HFF-Myc (cell line): ENCODE data around the gene SYN1.
A peak's percentile ranks its signal among the peaks of the same experiment; 100 is the strongest.
"Not testable (repeated sequence)": the region's sequence is repeated elsewhere in the genome, so short reads cannot be mapped to it uniquely, and the experiment has no call there.

Experiments used
- DNase-seq: peaks from one replicate; pipeline ENCODE4 v3.0.0-alpha.2; 2011; ENCODE audit warnings: low read depth; ENCODE audit errors: extremely low read depth
- H3K4me3 ChIP-seq: replicated peaks from 2 replicates; pipeline ENCODE4 v1.5.1; 2011; ENCODE audit warnings: low read depth, mild to moderate bottlenecking, control low read depth, low read length
- CTCF ChIP-seq: IDR thresholded peaks from 2 replicates; pipeline ENCODE4 v1.5.1; 2012; ENCODE audit warnings: mild to moderate bottlenecking, low read depth, low read length, control low read depth; ENCODE audit errors: missing control alignments

Gene SYN1

DNA sequence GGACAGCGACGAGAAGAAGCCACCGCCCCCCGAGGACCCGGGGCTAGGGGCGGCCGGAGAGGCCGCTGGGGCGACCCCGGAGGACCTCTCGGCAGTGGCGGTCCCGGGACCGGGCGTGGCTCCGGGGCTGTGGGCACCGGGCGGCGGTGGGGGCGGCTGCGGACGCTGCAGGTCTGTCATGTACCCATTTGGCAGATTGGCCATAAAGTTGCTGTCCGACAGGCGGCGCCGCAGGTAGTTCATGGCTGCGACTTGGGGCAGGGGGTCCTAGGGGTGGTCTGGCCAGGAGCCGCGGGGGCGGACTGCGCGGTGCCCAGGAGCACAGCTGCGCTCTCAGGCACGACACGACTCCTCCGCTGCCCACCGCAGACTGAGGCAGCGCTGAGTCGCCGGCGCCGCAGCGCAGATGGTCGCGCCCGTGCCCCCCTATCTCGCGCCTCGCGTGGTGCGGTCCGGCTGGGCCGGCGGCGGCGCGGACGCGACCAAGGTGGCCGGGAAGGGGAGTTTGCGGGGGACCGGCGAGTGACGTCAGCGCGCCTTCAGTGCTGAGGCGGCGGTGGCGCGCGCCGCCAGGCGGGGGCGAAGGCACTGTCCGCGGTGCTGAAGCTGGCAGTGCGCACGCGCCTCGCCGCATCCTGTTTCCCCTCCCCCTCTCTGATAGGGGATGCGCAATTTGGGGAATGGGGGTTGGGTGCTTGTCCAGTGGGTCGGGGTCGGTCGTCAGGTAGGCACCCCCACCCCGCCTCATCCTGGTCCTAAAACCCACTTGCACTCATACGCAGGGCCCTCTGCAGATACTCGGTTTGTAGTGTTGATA lies at the start of gene SYN1:
TSS of gene SYN1 (minus strand) at position 372 of the 817 bp plus-strand sequence. CDS start at position 243, 129 bp downstream.
- TF ChIP-seq CTCF = no peak
- peak; percentile 14 for DNase-seq
- peak within 1 kb of the TSS; percentile 13; the same call in 1 of the 2 replicates for H3K4me3 ChIP-seq

DNA sequence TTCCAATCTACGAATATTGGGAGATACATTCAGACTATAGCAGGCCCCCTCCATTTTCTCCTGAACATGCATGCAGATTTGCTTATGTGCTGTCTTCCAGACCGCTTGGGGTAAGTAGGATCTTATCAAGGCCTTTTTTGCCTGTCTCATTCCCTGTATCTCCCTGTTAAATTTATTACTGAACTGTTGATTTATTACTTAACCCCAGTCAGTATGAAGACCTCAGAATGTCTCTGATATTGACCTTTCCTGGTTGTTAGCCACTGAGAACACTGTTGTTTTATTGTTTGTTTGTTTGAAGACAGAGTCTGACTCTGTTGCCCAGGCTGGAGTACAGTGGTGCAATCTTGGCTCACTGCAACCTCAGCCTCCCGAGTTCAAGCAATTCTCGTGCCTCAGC lies 46.1 kb upstream of the SYN1 start:
- DNase-seq, H3K4me3 ChIP-seq: not testable (repeated sequence)

DNA sequence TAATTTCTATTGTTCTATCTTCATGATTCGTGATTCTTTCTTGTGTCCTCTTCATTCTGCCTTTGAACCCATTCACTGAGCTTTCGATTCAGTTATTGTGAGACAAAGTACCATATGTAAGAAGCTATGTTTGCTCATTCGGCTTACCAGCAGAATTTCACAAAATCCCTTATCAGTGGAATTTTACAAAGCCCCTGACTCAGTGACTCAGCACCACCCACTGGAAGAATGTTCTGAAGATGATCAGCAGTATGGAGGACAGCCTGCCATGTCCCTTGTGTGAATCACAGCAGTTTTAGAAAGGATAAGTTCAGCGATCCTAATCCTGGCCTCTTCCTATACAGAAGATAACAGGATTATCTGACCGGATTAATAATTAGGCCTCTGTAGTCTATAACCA lies 45.1 kb upstream of the SYN1 start:
- TF ChIP-seq CTCF = no peak
- no peak for DNase-seq
- no peak overlapping the region for H3K4me3 ChIP-seq

DNA sequence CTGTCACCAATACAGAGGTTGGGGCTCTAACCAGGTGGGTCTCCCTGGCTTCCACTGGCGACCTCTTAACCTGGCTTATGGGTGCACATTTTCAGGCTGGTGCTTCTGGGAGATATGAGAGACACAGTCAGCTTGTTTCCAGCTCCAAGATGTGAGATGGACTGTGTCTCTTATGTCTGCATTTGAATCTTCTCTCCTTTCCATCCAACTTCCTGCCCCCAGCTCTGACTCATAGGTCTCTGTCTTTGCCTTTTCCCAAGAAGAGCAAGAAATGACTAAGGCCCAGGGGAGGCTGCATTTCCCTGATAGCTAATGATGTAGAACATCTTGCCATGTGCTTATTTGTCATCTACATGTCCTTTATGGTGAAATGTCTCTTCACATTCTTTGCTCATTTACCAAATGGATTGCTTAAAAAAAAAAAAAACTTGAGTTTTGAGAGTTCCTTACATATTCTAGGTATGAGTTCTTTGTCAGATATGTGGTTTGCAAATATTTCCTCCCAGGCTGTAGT lies 42.5 kb upstream of the SYN1 start:
- TF ChIP-seq CTCF = no peak
- DNase-seq = peak; percentile 51

DNA sequence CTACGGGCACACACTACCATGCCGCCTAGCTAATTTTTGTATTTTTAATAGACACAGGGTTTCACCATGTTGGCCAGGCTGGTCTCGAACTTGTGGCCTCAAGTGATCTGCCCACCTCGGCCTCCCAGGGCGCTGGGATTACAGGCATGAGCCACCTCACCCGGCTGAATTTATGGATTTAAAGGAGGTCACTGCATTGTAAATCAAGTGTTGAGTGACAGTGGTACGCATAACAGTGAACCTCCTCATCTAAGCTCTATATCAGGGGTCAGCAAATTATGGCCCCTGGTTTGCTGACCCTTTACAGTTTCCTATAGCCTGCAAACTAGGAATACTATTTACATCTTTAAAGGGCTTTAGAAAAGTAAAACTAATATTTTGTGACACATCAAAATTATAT lies 41.9 kb upstream of the SYN1 start:
- no peak for DNase-seq
- H3K4me3 ChIP-seq = no peak overlapping the region
- no peak for TF ChIP-seq CTCF

More for the DNA sequence above, 42.5 kb upstream of the SYN1 start:
- H3K4me3 ChIP-seq = no peak overlapping the region

- H3K4me3 ChIP-seq = peak overlapping the region; percentile 53
- TF ChIP-seq CTCF = no peak
- no peak for DNase-seq
These were observed 39.7 kb upstream of the SYN1 start for GRCh38 chrX:47659421-47659726.

- TF ChIP-seq CTCF = no peak
- peak; percentile 70 for DNase-seq
- H3K4me3 ChIP-seq = peak within 1 kb of the TSS; percentile 53
These were observed 39.2 kb upstream of the SYN1 start, which contains the start of gene UXT for GRCh38 chrX:47658684-47659420. Gene UXT, minus strand, starts transcription at chrX:47659180. Its CDS starts 253 bp downstream, at chrX:47658927.
